DOHH2 (cell line): ENCODE measurements around the gene MZF1.
A peak's percentile ranks its signal among the peaks of the same experiment; 100 is the strongest.

ENCODE experiments used
- H3F3A ChIP-seq: fragments of 200-600 bp; sonication (generic), shearing (Covaris generic); 2 replicates; pipeline ENCODE4 v1.6.0; 2016; ENCODE audit warnings: antibody characterized with exemption, mild to moderate bottlenecking; ENCODE audit not compliant: control insufficient read depth, insufficient read depth
- H3K27ac ChIP-seq: fragments of 200-600 bp; sonication (generic); 2 replicates; pipeline ENCODE4 v1.5.1; 2014; ENCODE audit warnings: low read depth, mild to moderate bottlenecking, low read length, moderate library complexity
- H3K27me3 ChIP-seq: fragments of 200-600 bp; sonication (generic); 2 replicates; pipeline ENCODE4 v1.6.1; 2014; ENCODE audit warnings: mild to moderate bottlenecking, low read length, mixed read lengths; ENCODE audit not compliant: control insufficient read depth
- H3K36me3 ChIP-seq: fragments of 200-600 bp; sonication (generic); 2 replicates; pipeline ENCODE4 v1.6.1; 2014; ENCODE audit warnings: mild to moderate bottlenecking, low read length, moderate library complexity, mixed read lengths; ENCODE audit not compliant: control insufficient read depth
- H3K4me1 ChIP-seq: fragments of 200-600 bp; sonication (generic); 2 replicates; pipeline ENCODE4 v1.6.1; 2014; ENCODE audit warnings: mild to moderate bottlenecking, low read length, mixed read lengths; ENCODE audit not compliant: control insufficient read depth
- H3K4me2 ChIP-seq: fragments of 200-600 bp; sonication (generic); 2 replicates; pipeline ENCODE4 v1.6.0; 2014; ENCODE audit warnings: mild to moderate bottlenecking, low read length, moderate library complexity
- H3K4me3 ChIP-seq: fragments of 200-600 bp; sonication (generic); 2 replicates; pipeline ENCODE4 v1.5.1; 2014; ENCODE audit warnings: mild to moderate bottlenecking, low read length, mixed read lengths
- H3K79me2 ChIP-seq: fragments of 200-600 bp; sonication (generic); 2 replicates; pipeline ENCODE4 v1.6.1; 2014; ENCODE audit warnings: mild to moderate bottlenecking, low read length, mixed read lengths; ENCODE audit not compliant: control insufficient read depth
- H3K9me2 ChIP-seq: fragments of 200-600 bp; sonication (generic); replicated peaks from 2 replicates; pipeline ENCODE4 v1.6.1; 2014; ENCODE audit warnings: mild to moderate bottlenecking, low read length, mixed read lengths; ENCODE audit not compliant: control insufficient read depth
- H3K9me3 ChIP-seq: fragments of 200-600 bp; sonication (generic); 2 replicates; pipeline ENCODE4 v1.6.1; 2014; ENCODE audit warnings: antibody characterized with exemption, low read length, mixed read lengths; ENCODE audit not compliant: control insufficient read depth, insufficient read depth
- H4K20me1 ChIP-seq: fragments of 200-600 bp; sonication (generic); 2 replicates; pipeline ENCODE4 v1.6.0; 2014; ENCODE audit warnings: low read depth, mild to moderate bottlenecking, antibody characterized with exemption, low read length, moderate library complexity; ENCODE audit not compliant: control insufficient read depth, insufficient read depth
- CTCF ChIP-seq: fragments of 200-600 bp; sonication (generic); IDR thresholded peaks from one replicate; pipeline ENCODE4 v1.5.1; 2014; ENCODE audit warnings: antibody characterized with exemption, mild to moderate bottlenecking, low read depth, low read length; ENCODE audit not compliant: poor library complexity, severe bottlenecking
- EZH2phosphoT487 ChIP-seq: fragments of 200-600 bp; sonication (generic); IDR thresholded peaks from 2 replicates; pipeline ENCODE4 v1.6.1; 2017; ENCODE audit warnings: borderline replicate concordance, mild to moderate bottlenecking, antibody characterized with exemption, low read length, moderate library complexity, mixed read lengths

The MZF1 gene

GRCh38 chr19:58513694-58514563 lies 59.2 kb downstream of the MZF1 start:
- Histone ChIP-seq H3F3A (peaks cover 6% of the 10 kb centered on the region; the same call in 1 of the 2 replicates), H3K36me3 (peaks cover 28% of the 10 kb centered on the region), H3K79me2 (peaks cover 49% of the 10 kb centered on the region), H3K9me2 (no peaks in the 10 kb centered on the region), H4K20me1 (no peaks in the 10 kb centered on the region), H3K27ac (peak overlapping the region; percentile 51), H3K9me3 (no peaks in the 10 kb centered on the region), H3K27me3 (no peaks in the 10 kb centered on the region), H3K4me3 (peak overlapping the region; percentile 87), H3K4me2 (peak overlapping the region; percentile 91), H3K4me1 (peaks cover 35% of the 10 kb centered on the region)
- TF ChIP-seq CTCF (peak; percentile 98), EZH2phosphoT487 (no peak)

- H3K9me3 ChIP-seq, result no peaks in the 10 kb centered on the region
- H3K4me3 ChIP-seq, result peak overlapping the region; percentile 87
- peaks cover 30% of the 10 kb centered on the region for H3K4me1 ChIP-seq
- H3F3A ChIP-seq, result peaks cover 6% of the 10 kb centered on the region; the same call in 1 of the 2 replicates
- H3K27ac ChIP-seq, result no peak overlapping the region
- H3K79me2 ChIP-seq, result peaks cover 43% of the 10 kb centered on the region
- TF ChIP-seq EZH2phosphoT487 (no peak), CTCF (no peak)
- H4K20me1 ChIP-seq, result no peaks in the 10 kb centered on the region
- peak overlapping the region; percentile 91 for H3K4me2 ChIP-seq
- no peaks in the 10 kb centered on the region for H3K9me2 ChIP-seq
- peaks cover 28% of the 10 kb centered on the region for H3K36me3 ChIP-seq
- no peaks in the 10 kb centered on the region for H3K27me3 ChIP-seq
These were observed 59.9 kb downstream of the MZF1 start for GRCh38 chr19:58513213-58513693.
